B cell (primary cell): ENCODE results near the gene PITX3. TPM values are rescaled to one million over a fixed set of nuclear protein-coding genes. Genes with fewer than 3 reads are reported as not detected.

Source experiments
- ATAC-seq: fragments of 200-7000 bp; cut with Tn5 transposase; one replicate; pipeline ENCODE4 v1.10.0; 2021; ENCODE audit warnings: low read depth, mild to moderate bottlenecking, moderate number of reproducible peaks, moderate library complexity
- CTCF ChIA-PET: fragments of 350-600 bp; sonication (Branson Sonifier 250); formaldehyde crosslinking; loops from one replicate; lab custom pipeline; 2021; ENCODE audit warnings: antibody characterized with exemption, inconsistent platforms; lab: Charles Lee
- POLR2A ChIA-PET: fragments of 350-600 bp; sonication (Branson Sonifier 250); formaldehyde crosslinking; loops from one replicate; lab custom pipeline; 2021; ENCODE audit warnings: antibody characterized with exemption; lab: Charles Lee
- DNase-seq: peaks from one replicate; pipeline ENCODE4 v3.0.0; 2013
- H2AFZ ChIP-seq: 2 replicates; pipeline ENCODE4 v1.6.1; 2012; ENCODE audit warnings: mild to moderate bottlenecking, low read depth, low read length; ENCODE audit not compliant: insufficient read depth, poor library complexity, severe bottlenecking
- H3K27ac ChIP-seq, 2 donors: 1 replicate in 1 of 2; 2 replicates in 1 of 2; pipeline ENCODE4 v1.5.1; 2012 to 2013; ENCODE audit warnings: low read length in 2 of 2, mild to moderate bottlenecking in 2 of 2, moderate library complexity in 1 of 2
- H3K27me3 ChIP-seq, 4 experiments: fragments of 200-600 bp in 1 of 4; sonication (generic) in 1 of 4; replicated peaks in 1 of 4; 1 replicate in 2 of 4; 2 replicates in 2 of 4; pipeline versions ENCODE4 v1.6.1 to v1.7.0; 2013 to 2016; ENCODE audit warnings: low read length in 3 of 4, mild to moderate bottlenecking in 2 of 4, mixed read lengths in 1 of 4, moderate library complexity in 1 of 4; ENCODE audit not compliant: insufficient read depth in 4 of 4, control insufficient read depth in 3 of 4; ENCODE audit errors: control extremely low read depth in 1 of 4
- H3K36me3 ChIP-seq, 2 experiments: replicated peaks in 1 of 2; 1 replicate in 1 of 2; 2 replicates in 1 of 2; pipeline versions ENCODE4 v1.6.1 to v1.7.1; 2013; ENCODE audit warnings: low read length in 1 of 2; ENCODE audit not compliant: insufficient read depth in 2 of 2, control insufficient read depth in 1 of 2; ENCODE audit errors: control extremely low read depth in 1 of 2, extremely low read depth in 1 of 2
- H3K4me1 ChIP-seq, 2 donors: fragments of 200-600 bp in 1 of 2; sonication (generic) in 1 of 2; 1 replicate in 1 of 2; 2 replicates in 1 of 2; pipeline versions ENCODE4 v1.5.1 to v1.6.1; 2013 to 2017; ENCODE audit warnings: low read length in 2 of 2; ENCODE audit not compliant: control insufficient read depth in 2 of 2, insufficient read depth in 2 of 2
- H3K4me2 ChIP-seq: replicated peaks from 2 replicates; pipeline ENCODE3; 2012; ENCODE audit warnings: mild to moderate bottlenecking, low read depth, low read length; ENCODE audit not compliant: poor library complexity, severe bottlenecking
- H3K4me3 ChIP-seq, 5 experiments: fragments of 200-600 bp in 1 of 5; sonication (generic) in 1 of 5; 1 replicate in 3 of 5; 2 replicates in 2 of 5; pipeline versions ENCODE4 v1.5.1 to v1.7.0; 2011 to 2016; ENCODE audit warnings: low read length in 4 of 5, mild to moderate bottlenecking in 4 of 5, low read depth in 2 of 5, control low read depth in 1 of 5, moderate library complexity in 1 of 5; ENCODE audit not compliant: insufficient read depth in 1 of 5; ENCODE audit errors: control extremely low read depth in 1 of 5, extremely low read depth in 1 of 5
- H3K79me2 ChIP-seq: fragments of 200-600 bp; sonication (generic); one replicate; pipeline ENCODE4 v1.6.0; 2016; ENCODE audit warnings: low read length; ENCODE audit not compliant: control insufficient read depth, insufficient read depth
- H3K9ac ChIP-seq: fragments of 200-600 bp; sonication (generic); 2 replicates; pipeline ENCODE4 v1.6.1; 2017; ENCODE audit warnings: mild to moderate bottlenecking, low read length, moderate library complexity
- H3K9me3 ChIP-seq, 3 donors: one replicate each; pipeline versions ENCODE4 v1.6.1 to v1.7.1; 2013; ENCODE audit warnings: low read length in 2 of 3; ENCODE audit not compliant: control insufficient read depth in 2 of 3, insufficient read depth in 1 of 3; ENCODE audit errors: control extremely low read depth in 1 of 3
- H4K20me1 ChIP-seq: 2 replicates; pipeline ENCODE4 v1.6.0; 2012; ENCODE audit warnings: mild to moderate bottlenecking, low read length; ENCODE audit not compliant: insufficient read depth, control insufficient read depth, poor library complexity, severe bottlenecking
- H3K27ac Mint-ChIP-seq: one replicate; pipeline ENCODE4 v1.8.0; 2021; ENCODE audit warnings: mixed read lengths
- H3K27me3 Mint-ChIP-seq: one replicate; pipeline ENCODE4 v1.8.0; 2021; ENCODE audit warnings: mixed read lengths
- H3K4me1 Mint-ChIP-seq: one replicate; pipeline ENCODE4 v1.8.0; 2021; ENCODE audit warnings: mixed read lengths
- H3K4me3 Mint-ChIP-seq: one replicate; pipeline ENCODE4 v1.8.0; 2021; ENCODE audit warnings: mixed read lengths
- H3K9me3 Mint-ChIP-seq: one replicate; pipeline ENCODE4 v1.8.0; 2022; ENCODE audit warnings: mixed read lengths; ENCODE audit not compliant: insufficient read depth
- CTCF ChIP-seq: fragments of 200-600 bp; IDR thresholded peaks from one replicate; pipeline ENCODE4 v1.8.0; 2022; ENCODE audit warnings: antibody characterized with exemption, mild to moderate bottlenecking
- EZH2 ChIP-seq: IDR thresholded peaks from 2 replicates; pipeline ENCODE4 v1.6.1; 2012; ENCODE audit warnings: borderline replicate concordance, low read depth, mild to moderate bottlenecking, moderate library complexity, low read length; ENCODE audit not compliant: insufficient read depth, poor library complexity, severe bottlenecking
- WGBS: methylation state at CpG from one replicate; pipeline ENCODE4 v1.1.5; 2013; ENCODE audit warnings: missing lambda C conversion rate; ENCODE audit not compliant: insufficient coverage; 5-methylcytosine and 5-hydroxymethylcytosine counted together
- intact Hi-C: fragments of 100-400 bp; cut with micrococcal nuclease; formaldehyde crosslinking; loops from one replicate; pipeline ENCODE4 v1.10.0; 2022
- polyA plus RNA-seq: library from polyadenylated mRNA; depleted of rRNA; stranded (reverse); fragments of >200 nt; gene quantifications from 2 replicates; pipeline ENCODE4 v1.2.3, GENCODE V29; 2012
- total RNA-seq, 2 donors: library from RNA; stranded (reverse); fragments of 120-200 nt in 1 of 2; gene quantifications; 1 replicate in 1 of 2; 2 replicates in 1 of 2; pipeline versions ENCODE4 v1.2.3 to v1.2.4, GENCODE V29; 2013 to 2022

The PITX3 gene
- total and polyA plus RNA-seq, 2 donors (not counting 1 experiment from before 2014, with no cell fraction given), result not detected

- H3K9me3 Mint-ChIP-seq, result no peaks in the 10 kb centered on the region
- Histone ChIP-seq H3K4me2 (peak within 1 kb of the TSS; percentile 84), H3K27ac (no peak within 1 kb of the TSS), H3K9me3 (peaks cover 0 to 15% (median 0%) of the 10 kb centered on the region in 3 donors), H3K27me3 (peaks cover 0 to 53% (median 36%) of the 10 kb centered on the region in 4 experiments), H2AFZ (peak within 1 kb of the TSS; percentile 81), H3K4me3 (peak within 1 kb of the TSS in 4 of 5 experiments; percentile 16 to 53 (median 36)), H3K9ac (peak within 1 kb of the TSS; percentile 56), H3K79me2 (no peaks in the 10 kb centered on the region), H3K36me3 (no peaks in the 10 kb centered on the region), H3K4me1 (peaks cover 21 to 26% of the 10 kb centered on the region in 2 donors), H4K20me1 (no peaks in the 10 kb centered on the region)
- peak within 1 kb of the TSS; percentile 84 for H3K4me3 Mint-ChIP-seq
- H3K27ac Mint-ChIP-seq, result no peak within 1 kb of the TSS
- CTCF ChIA-PET, result interaction anchor here (0.9 to 11.2 kb wide), 8 partner anchors 8 to 358 kb away, joined by 3 to 391 read pairs (median 8); partner anchors contain the start of gene PITX3
- DNase-seq (peak; percentile 85), ATAC-seq (peak; percentile 89)
- POLR2A ChIA-PET, result no interaction called here
- H3K27me3 Mint-ChIP-seq, result peaks cover 67% of the 10 kb centered on the region
- intact Hi-C loops, result loop anchor here (1.0 to 5.0 kb wide), 3 partner anchors 15 to 276 kb away; partner anchors contain the start of genes ACTR1A, PITX3 and SUFU
- WGBS, result 7% methylated on average over 46 of the region's 47 CpGs
- no peak for TF ChIP-seq EZH2
- TF ChIP-seq CTCF, result no peak
- H3K4me1 Mint-ChIP-seq, result peaks cover 25% of the 10 kb centered on the region
Observed at GRCh38 chr10:102225646-102226541, 15.4 kb downstream of the PITX3 start, which contains the start of gene ELOVL3. Gene ELOVL3, plus strand, starts transcription at chr10:102226299. Its CDS starts 250 bp downstream, at chr10:102226549.

GRCh38 chr10:102222797-102223196 is 18.5 kb downstream of the PITX3 start:
- H3K27ac ChIP-seq, result no peak overlapping the region
- TF ChIP-seq EZH2 (no peak), CTCF (no peak)
- H3K4me3 Mint-ChIP-seq, result no peak overlapping the region
- no peaks in the 10 kb centered on the region for H3K9me3 Mint-ChIP-seq
- intact Hi-C loops, result no loop called here
- H3K4me1 ChIP-seq, result peaks cover 11 to 16% of the 10 kb centered on the region in 2 donors
- no peak overlapping the region for H3K9ac ChIP-seq
- ChIA-PET POLR2A (no interaction called here), CTCF (interaction anchor here (1.5 kb wide), 1 partner anchor 54 kb away, joined by 5 read pairs; no protein-coding TSS in a partner anchor)
- H3K27me3 ChIP-seq, result peaks cover 0 to 23% (median 15%) of the 10 kb centered on the region in 4 experiments
- no peak overlapping the region for H2AFZ ChIP-seq
- H3K27me3 Mint-ChIP-seq, result peaks cover 49% of the 10 kb centered on the region
- H4K20me1 ChIP-seq, result no peaks in the 10 kb centered on the region
- no peaks in the 10 kb centered on the region for H3K79me2 ChIP-seq
- 83% methylated on average over 3 of the region's 5 CpGs for WGBS
- DNase-seq, result no peak
- ATAC-seq, result no peak
- H3K4me1 Mint-ChIP-seq, result peaks cover 13% of the 10 kb centered on the region
- no peaks in the 10 kb centered on the region for H3K36me3 ChIP-seq
- no peak overlapping the region for H3K4me3 ChIP-seq
- H3K27ac Mint-ChIP-seq, result no peak overlapping the region
- H3K4me2 ChIP-seq, result no peak overlapping the region
- H3K9me3 ChIP-seq, result peaks cover 0 to 11% (median 0%) of the 10 kb centered on the region in 3 donors
